HL-60 (cell line): ENCODE data around the gene CALU.

Source experiments
- DNase-seq, 2 experiments: peaks; one replicate each; pipeline ENCODE4 v3.0.0-alpha.2; 2010 to 2020; ENCODE audit warnings: low read depth in 1 of 2, low spot score in 1 of 2
- H3K27ac ChIP-seq: fragments of 250-450 bp; sonication (Bioruptor Pico); replicated peaks from 2 replicates; pipeline ENCODE4 v1.5.1; 2020; ENCODE audit warnings: mild to moderate bottlenecking, moderate library complexity
- H3K27me3 ChIP-seq: fragments of 250-450 bp; sonication (Bioruptor Pico); 2 replicates; pipeline ENCODE4 v1.5.1; 2021; ENCODE audit warnings: mild to moderate bottlenecking, moderate library complexity; ENCODE audit not compliant: insufficient read depth, poor library complexity, severe bottlenecking
- H3K4me3 ChIP-seq: replicated peaks from 2 replicates; pipeline ENCODE4 v1.5.1; 2011; ENCODE audit warnings: mild to moderate bottlenecking, control low read depth, low read length; ENCODE audit not compliant: insufficient read depth
- GABPA ChIP-seq: IDR thresholded peaks from 2 replicates; pipeline ENCODE4 v1.6.1; 2012; ENCODE audit warnings: low read depth
- POLR2AphosphoS5 ChIP-seq: IDR thresholded peaks from 2 replicates; pipeline ENCODE4 v1.6.1; 2012; ENCODE audit warnings: low read depth
- SPI1 ChIP-seq: IDR thresholded peaks from 2 replicates; pipeline ENCODE4 v1.6.1; 2012; ENCODE audit warnings: low read depth, mild to moderate bottlenecking, borderline replicate concordance
- TF ChIP-seq, protein P1 (sequence below): IDR thresholded peaks from one replicate; pipeline ENCODE4 v1.5.1; 2011; ENCODE audit warnings: low read length, control low read depth, inconsistent platforms; ENCODE audit not compliant: insufficient read depth
- TF ChIP-seq, protein P2 (sequence below): IDR thresholded peaks from 2 replicates; pipeline ENCODE4 v1.6.1; 2012; ENCODE audit warnings: low read depth; ENCODE audit not compliant: insufficient replicate concordance

CALU gene

DNA sequence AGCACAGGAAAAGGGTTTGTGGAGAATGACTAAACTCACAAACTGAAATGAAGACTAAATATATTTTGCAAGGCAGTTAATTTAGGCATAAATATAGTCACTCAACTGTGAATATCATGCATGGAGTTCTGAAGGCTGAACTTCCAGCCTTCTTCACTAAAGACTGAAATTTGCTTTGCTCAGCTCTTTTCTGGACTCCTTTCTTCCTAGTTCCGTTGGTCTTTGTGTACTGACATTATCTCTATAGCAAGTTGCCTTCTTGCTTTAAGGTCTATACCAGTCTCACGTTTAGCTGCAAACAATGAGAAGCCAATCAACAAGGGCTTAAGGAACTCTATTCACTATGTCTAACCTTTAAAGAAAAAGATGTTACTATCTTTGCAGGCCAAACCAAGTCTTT lies 44.4 kb upstream of the CALU start:
- TF ChIP-seq, protein P1, sequence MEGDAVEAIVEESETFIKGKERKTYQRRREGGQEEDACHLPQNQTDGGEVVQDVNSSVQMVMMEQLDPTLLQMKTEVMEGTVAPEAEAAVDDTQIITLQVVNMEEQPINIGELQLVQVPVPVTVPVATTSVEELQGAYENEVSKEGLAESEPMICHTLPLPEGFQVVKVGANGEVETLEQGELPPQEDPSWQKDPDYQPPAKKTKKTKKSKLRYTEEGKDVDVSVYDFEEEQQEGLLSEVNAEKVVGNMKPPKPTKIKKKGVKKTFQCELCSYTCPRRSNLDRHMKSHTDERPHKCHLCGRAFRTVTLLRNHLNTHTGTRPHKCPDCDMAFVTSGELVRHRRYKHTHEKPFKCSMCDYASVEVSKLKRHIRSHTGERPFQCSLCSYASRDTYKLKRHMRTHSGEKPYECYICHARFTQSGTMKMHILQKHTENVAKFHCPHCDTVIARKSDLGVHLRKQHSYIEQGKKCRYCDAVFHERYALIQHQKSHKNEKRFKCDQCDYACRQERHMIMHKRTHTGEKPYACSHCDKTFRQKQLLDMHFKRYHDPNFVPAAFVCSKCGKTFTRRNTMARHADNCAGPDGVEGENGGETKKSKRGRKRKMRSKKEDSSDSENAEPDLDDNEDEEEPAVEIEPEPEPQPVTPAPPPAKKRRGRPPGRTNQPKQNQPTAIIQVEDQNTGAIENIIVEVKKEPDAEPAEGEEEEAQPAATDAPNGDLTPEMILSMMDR: no peak
- TF ChIP-seq SPI1 (no peak), POLR2AphosphoS5 (no peak), GABPA (no peak)
- TF ChIP-seq, protein P2, sequence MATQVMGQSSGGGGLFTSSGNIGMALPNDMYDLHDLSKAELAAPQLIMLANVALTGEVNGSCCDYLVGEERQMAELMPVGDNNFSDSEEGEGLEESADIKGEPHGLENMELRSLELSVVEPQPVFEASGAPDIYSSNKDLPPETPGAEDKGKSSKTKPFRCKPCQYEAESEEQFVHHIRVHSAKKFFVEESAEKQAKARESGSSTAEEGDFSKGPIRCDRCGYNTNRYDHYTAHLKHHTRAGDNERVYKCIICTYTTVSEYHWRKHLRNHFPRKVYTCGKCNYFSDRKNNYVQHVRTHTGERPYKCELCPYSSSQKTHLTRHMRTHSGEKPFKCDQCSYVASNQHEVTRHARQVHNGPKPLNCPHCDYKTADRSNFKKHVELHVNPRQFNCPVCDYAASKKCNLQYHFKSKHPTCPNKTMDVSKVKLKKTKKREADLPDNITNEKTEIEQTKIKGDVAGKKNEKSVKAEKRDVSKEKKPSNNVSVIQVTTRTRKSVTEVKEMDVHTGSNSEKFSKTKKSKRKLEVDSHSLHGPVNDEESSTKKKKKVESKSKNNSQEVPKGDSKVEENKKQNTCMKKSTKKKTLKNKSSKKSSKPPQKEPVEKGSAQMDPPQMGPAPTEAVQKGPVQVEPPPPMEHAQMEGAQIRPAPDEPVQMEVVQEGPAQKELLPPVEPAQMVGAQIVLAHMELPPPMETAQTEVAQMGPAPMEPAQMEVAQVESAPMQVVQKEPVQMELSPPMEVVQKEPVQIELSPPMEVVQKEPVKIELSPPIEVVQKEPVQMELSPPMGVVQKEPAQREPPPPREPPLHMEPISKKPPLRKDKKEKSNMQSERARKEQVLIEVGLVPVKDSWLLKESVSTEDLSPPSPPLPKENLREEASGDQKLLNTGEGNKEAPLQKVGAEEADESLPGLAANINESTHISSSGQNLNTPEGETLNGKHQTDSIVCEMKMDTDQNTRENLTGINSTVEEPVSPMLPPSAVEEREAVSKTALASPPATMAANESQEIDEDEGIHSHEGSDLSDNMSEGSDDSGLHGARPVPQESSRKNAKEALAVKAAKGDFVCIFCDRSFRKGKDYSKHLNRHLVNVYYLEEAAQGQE: no peak
- no peak overlapping the region for H3K27ac ChIP-seq

DNA sequence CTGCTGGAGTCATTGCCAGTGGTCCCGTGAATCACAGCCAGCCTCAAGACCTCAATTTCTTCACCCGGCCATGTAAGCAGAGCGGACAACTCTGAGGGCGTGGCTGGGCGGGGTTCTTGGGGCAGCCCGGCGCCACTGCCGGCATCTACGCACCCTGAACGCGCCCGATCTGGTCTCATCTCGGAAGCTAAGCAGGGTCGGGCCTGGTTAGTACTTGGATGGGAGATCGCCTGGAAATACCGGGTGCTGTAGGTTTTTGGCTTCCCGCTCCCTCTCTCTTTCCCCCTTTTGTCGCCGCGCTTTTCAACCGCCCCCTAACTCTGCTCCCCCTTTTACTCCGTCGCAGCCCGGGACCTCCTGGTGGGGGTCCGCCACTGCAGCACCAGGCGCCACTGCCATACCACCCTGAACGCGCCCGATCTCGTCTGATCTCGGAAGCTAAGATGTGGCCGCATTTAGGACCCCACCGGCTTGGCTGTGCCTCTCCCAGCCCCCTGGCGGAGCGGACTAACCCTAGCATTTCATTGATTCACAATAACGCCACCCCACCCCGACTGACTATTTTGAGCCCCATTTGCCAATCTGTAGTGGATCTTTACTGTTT lies 41.8 kb upstream of the CALU start:
- DNase-seq: peak; percentile 45 to 58
- H3K4me3 ChIP-seq: peak overlapping the region; percentile 37
- TF ChIP-seq SPI1 (no peak), POLR2AphosphoS5 (no peak), GABPA (no peak)
- TF ChIP-seq, protein P2: no peak
- TF ChIP-seq, protein P1: no peak
- H3K27me3 ChIP-seq: peaks cover 15% of the 10 kb centered on the region
- no peak overlapping the region for H3K27ac ChIP-seq

More for the DNA sequence above, 44.4 kb upstream of the CALU start:
- DNase-seq: no peak
- H3K4me3 ChIP-seq: no peak overlapping the region
- peaks cover 15% of the 10 kb centered on the region for H3K27me3 ChIP-seq

DNA sequence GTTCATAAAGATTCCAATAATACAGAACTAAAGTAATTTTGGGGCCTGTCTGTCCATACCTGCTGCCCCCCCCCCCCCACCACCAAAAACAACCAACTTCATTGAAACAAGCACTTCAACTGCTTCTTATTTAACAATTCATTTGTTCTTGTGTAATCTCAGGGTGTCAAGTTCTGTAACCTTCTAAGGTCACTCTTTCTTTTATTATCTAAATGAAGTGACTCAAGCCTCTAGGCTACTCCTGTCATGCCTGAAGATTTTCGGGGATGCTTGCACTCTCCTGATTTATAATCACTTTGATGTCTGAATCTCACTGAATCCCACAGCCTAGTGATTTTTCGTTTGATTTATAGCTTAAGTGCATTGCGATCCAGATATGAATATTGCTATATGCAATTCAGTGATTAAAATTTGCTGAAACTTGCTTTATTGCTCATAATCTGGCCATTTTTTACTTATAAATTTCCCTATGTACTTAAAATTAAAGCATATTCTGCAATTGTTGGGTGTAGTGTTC lies 39.9 kb upstream of the CALU start:
- no peak for DNase-seq
- Histone ChIP-seq H3K27ac (no peak overlapping the region), H3K4me3 (no peak overlapping the region), H3K27me3 (peaks cover 15% of the 10 kb centered on the region)
- TF ChIP-seq, protein P2: no peak
- TF ChIP-seq GABPA: no peak
- TF ChIP-seq, protein P1: no peak
- TF ChIP-seq SPI1: no peak
- TF ChIP-seq POLR2AphosphoS5: no peak
